Left colon (tissue), 2 donors: Measurements from ENCODE around the gene VWA7. TPM values are rescaled to one million over a fixed set of nuclear protein-coding genes. Genes with fewer than 3 reads are reported as not detected.

ENCODE experiments used
- ATAC-seq: fragments of 200-7000 bp; cut with Tn5 transposase; one replicate; pipeline ENCODE4 v1.9.1; 2020; ENCODE audit warnings: mild to moderate bottlenecking, moderate library complexity
- DNase-seq, 2 donors: peaks; one replicate each; pipeline ENCODE4 v3.0.0-alpha.2; 2020
- intact Hi-C, 2 donors: fragments of 100-400 bp; cut with DNase I in 1 of 2; cut with micrococcal nuclease in 1 of 2; formaldehyde crosslinking; loops; one replicate each; pipeline versions ENCODE4 v1.11.2 to v1.14.0; 2022; cut with DNase I, micrococcal nuclease
- total RNA-seq, 2 donors: library from RNA; stranded (reverse); fragmentation: NEBNext Ultra II Directional; extraction: Animal tissue kit (Norgen Biotek cat#: 25700); gene quantifications; one replicate each; pipeline ENCODE4 v1.2.1, GENCODE V29; 2021
- donor health status: DM: no; HTN: no; CAD: no.
- donor health status: DM: yes; HTN: yes; CAD: no.

Gene VWA7
- total RNA-seq, 2 donors from 2014 or later, result 11.4 to 11.8 TPM

DNA sequence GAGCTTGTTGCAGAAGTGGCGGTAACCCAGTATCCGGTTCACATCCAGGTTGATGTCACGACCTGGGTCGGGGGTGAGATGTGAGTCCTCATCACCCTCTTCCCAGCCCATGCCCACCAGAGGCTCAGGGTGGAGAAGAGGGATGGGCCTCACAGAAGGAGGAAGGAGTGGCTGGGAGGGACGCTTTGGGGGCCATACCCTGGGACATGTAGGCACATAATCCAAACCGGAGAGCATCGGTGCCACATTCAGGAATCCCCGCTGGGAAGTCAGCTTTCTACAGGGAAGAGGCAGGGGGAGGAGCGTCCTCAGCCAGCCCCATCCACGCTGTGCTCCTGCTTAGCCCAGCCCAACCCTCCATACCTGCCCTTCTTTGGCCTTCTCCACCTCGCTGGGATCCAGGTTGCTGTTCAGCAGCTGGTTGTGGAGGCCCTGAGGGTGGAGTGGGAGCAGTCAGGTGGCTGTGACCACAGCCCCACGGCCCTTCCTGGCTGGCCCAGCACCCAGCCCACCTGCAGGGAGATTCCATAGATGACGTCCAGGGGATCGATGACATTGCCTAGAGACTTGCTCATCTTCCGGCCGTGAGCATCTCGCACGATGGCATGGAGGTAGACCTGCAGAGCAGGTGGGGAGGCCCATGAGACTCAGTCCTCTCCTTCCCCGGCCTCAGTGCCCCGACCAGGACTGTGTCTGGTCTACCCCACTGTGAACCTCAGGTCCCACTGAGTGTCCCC, 3.5 kb upstream of the VWA7 start:
- DNase-seq, result no peak
- ATAC-seq, result no peak
- intact Hi-C loops, result no loop called here

DNA sequence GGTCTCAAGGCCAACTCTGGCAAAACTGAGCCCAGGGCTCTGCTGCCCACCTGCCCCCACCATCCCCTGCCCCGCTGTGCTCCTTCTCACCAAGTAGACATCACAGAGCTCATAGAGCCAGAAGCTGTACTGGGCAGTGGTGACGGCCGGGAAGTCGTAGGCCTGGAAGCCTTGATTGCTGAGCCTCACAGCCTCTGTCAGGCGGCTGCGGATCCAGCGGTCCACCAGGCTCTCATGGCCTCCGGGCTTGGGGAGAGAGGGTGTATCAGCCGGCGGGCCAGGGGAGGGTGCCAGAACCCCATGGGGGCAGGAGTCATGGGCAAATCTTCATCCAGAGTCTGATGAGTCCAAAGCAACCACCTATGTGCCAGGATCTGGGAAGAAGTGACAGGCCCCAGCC, 2.8 kb upstream of the VWA7 start:
- intact Hi-C loops, result no loop called here
- no peak for DNase-seq
- no peak for ATAC-seq

DNA sequence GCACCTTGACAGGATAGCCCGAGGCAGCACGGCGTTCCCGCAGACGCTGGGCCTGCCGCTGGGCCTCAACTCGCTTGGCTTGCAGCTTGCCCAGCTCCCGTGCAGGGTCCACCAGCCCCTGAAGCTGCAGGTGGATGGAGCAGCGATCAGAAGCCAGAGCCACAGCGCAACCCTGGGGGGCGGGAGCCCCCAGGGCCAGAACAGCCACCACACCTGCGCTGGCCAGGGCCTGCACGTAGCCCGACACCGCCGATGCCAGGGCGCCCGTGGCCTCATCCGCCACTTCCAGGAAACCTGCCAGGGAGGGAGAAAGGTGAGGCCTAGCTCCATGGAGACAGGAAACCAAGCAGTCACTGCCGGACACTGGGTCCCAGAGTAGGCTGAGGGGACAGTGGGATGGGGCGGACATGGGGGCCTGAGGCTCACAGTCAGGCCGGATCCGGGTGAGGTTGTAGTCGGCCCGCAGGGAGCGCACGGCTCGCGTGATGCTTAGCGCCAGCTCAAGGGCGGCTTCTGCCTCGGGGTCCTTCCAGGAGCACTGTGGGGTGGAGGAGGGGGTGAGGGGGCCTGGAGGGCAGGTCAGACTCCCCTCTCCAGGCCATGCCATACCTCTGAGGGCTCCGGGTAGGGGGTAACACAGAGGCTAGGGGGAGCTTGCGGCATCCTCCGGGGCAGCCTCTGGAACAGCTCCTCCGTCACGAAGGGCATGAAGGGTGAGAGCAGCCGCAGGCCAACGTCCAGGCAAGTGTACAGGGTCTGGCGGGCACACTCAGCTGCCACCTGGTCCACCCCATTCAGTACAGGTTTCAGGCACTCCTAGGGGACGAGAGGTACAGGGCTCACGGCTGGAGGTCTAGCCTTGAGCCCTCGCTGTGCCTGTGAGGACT, 2.1 kb upstream of the VWA7 start:
- ATAC-seq, result no peak
- intact Hi-C loops, result no loop called here

DNA sequence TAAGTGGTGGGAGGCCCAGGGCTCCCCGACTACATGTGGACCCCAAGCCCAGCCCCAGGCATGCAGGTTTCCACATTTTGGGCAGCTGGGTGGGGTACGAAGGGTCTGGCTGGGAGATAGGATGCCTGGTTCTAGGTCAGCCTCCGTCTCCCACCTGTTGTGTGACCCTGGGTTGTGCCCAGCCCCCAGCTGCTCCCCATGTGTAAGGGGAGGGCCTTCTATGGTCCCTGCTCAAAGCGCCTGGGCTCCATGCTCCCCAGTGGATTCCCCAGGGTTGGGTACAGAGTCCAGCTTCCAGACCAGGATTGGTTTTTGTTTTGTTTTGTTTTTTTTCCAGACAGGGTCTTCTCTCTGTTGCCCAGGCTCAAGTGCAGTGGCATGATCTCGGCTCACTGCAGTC, 1.1 kb upstream of the VWA7 start:
- intact Hi-C loops, result no loop called here
- no peak for DNase-seq
- no peak for ATAC-seq

More for the DNA sequence above, 2.1 kb upstream of the VWA7 start:
- no peak for DNase-seq

DNA sequence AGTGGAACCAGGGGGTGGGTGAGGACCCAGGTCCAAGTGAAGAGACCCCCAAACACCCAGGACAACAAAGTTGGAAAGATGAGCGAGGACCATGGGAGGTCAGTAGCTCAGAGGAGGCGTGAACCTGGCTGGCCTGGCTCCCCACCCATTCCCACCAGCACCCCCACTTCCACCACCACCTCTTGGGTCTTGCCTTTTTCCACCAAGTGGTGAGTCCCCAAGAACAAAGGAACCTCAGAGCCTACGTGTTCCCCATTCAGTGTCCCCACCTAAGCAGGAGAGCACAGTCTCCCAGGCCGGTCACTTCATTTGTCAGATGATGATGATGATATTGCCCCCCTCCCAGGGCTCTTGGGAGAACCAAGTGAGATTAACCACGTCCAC, 531 bp upstream of the VWA7 start:
- DNase-seq, result no peak
- intact Hi-C loops, result no loop called here
- ATAC-seq, result no peak

DNA sequence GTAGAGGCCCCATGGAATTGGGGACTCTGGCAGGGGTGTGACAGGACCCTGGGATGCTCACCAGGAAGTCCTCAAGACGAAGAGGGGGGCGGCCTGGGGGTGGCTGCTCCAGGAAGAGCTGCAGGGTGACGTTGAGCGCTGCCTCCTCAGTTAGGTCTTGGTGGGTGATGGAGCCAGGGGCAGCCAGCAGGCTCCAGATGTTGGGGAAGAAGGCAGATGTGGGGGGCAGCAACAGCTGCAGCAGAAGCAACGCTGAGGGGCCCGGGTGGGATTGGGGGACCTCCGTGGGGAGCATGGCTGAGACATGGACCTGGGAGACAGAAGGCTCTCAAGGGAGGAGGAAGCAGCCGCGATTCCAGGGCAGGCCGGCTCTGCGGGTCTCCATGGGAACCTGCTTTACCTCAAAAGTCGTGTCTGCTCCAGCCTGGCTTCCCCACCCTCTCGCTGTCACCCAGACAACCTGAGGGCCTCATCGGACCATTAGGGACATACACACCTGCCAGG, 591 bp downstream of the VWA7 start:
- intact Hi-C loops, result no loop called here
- ATAC-seq (peak; percentile 16), DNase-seq (no peak)

DNA sequence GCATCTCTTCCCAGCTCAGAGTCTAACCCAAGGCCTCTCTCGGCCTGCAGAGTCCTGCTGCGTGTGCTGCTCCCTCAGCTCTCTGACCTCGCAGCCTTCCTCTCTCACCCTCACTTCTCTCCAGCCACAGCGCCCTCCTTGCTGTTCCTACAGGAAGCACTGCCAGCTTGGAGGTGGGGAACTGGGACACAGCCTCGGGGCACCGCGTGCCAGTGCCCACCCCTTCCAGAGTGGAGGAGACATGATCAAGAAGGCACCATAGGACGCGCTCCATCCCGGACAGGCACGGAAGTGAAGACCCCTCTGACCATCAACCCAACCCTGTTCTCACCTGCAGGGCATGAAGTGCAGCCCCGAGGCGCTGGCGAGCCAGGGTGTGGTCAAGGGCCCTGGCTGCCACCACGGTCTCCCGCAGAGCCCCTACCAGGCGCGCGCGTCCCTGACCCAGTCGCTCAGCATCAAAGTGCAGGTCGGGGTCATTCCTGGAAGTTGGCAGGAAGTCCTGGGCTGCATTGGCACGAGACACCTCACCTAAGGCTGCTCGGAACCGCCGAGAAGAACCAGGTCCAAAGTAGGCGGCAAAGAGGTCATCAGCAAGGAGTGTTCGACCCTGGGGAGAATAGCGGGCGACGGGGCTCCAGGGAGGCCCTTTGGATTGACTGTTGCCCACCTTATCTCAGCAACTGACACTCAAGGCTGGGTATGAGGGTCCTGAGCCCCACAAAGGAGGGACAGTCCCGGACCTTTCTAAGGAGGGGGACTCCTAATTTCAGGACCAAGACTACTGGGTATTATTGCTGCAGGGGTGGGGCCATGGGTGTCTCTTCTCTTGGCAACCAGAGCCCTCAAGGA, 1.3 kb downstream of the VWA7 start:
- intact Hi-C loops, result no loop called here
- ATAC-seq (peak; percentile 0), DNase-seq (no peak)

DNA sequence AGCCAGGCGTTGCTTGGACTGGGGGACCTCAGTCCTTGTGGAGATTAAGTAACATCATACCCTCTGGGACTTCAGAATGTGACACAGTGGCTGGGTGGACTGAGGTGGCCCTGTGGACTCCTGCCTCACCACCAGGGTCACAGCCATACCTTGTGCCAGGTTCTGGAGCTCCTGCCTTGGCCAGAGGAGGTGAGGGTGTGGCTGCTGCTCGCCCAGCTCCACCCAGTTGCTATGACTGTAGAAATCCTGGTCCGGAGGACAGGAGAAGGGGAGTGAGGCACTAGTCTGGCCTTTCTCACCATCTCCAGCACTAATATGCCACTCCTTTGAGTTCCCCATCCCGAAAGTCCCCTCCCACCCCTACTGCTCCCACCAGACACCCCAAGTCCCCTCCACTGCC, 1.9 kb downstream of the VWA7 start:
- intact Hi-C loops, result no loop called here
- peak; percentile 69 for ATAC-seq
- peak; percentile 69 to 80 for DNase-seq

DNA sequence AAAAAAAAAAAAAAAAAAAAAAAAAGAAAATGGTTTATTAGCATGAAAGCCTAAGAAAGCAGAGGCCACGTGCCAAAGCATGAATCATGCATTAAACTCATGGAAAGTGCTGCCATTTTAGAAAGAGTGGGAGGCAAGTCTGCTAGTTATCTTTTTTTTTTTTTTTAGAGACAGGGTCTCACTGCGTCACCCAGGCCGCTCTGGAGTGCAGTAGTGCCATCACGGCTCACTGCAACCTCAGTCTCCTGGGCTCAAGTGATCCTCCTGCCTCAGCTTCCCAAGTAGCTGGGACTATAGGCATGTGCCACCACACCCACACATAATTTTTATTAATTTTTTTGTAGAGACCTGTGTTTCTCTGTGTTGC, 5.2 kb downstream of the VWA7 start:
- intact Hi-C loops, result no loop called here
- ATAC-seq (no peak), DNase-seq (no peak)

DNA sequence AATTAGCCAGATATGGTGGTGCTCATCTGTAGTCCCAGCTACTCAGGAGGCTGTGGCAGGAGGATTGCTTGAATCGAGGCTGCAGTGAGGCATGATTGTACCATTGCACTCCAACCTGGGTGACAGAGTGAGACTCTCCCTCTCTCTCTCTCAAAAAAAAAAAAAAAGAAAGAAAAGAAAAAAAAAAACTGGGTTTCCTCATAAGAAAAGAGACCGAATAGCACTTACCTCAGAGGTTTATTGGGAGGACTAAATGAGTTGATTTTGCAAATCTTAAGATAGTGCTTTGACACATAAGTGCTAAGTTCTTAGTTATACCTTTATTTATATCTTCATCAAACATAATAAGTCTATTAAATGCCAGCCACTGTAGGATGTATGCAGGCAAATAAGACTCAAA, 6.3 kb downstream of the VWA7 start:
- intact Hi-C loops, result no loop called here
- DNase-seq (no peak), ATAC-seq (no peak)

DNA sequence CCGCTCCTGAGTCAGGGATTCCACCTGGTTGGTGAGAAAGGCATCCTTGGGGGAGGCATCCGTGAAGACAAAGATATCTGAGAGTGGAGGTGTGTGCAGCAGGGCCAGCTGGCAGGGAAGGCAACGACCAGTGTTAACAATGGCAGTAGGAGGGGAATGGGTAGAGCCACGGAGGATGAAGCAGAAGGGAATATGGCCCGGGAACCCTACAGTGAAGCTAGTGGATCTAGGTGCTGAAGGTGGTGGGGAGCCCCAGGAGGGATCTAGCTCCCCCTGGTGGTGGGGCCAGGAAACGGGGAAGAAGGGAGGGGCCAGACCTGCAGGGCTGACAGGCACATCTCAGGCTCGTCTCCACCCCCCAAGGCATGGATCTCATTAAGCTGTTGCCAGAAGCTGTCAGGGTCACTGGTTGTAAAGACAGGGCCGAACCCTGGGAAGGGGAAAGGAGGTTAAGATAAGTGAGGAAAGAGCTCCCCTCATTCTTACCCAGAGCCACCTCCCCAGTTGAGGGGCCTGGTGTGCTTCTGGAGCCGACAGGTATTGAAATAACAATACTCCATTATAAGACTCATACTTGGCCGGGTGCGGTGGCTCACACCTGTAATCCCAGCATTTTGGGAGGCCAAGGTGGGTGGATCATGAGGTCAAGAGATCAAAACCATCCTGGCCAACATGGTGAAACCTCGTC, 7.3 kb downstream of the VWA7 start:
- intact Hi-C loops, result loop anchor here in 1 of 2 donors (5.0 kb wide), 1 partner anchor 88 kb away; the partner anchor contains the start of gene LY6G5C
- DNase-seq, result peak; percentile 87 to 91

DNA sequence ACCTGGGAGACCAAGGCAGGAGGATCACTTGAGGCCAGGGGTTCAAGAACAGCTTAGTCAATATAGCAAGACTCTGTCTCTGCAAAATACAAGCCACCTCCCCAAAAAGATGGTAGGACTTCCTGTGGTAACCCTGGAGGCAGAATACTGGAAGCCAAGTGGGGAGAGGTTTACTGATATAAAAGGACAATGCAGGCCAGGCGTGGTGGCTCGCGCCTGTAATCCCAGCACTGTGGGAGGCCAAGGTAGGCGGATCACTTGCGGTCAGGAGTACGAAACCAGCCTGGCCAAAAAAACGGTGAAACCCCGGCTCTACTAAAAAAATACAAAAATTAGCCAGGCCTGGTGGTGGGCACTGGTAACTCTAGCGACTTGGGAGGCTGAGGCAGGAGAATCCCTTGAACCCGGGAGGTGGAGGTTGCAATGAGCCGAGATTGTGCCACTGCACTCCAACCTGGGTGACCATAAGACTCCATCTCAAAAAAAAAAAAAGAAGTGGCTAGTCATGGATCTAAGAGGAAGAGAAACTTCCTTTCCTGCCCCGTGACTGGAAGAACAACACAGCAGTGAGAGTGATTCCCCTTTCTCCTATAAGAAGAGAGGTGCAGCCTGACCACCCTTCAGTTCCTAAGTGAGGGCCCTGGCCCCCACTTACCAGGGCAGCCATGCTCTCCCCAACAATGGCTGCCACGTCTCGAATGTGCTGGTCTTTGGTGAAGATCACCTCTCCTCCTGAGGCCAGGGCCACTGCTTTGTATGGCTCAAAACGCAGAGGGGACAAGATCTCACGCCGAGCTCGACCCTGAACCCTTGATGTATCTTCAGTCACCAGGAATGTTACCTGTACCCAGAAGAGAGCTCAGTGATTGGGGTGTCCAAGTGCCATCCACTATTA, 8.5 kb downstream of the VWA7 start:
- DNase-seq (no peak), ATAC-seq (no peak)
- intact Hi-C loops, result loop anchor here in 1 of 2 donors (5.0 kb wide), 1 partner anchor 86 kb away; the partner anchor contains the start of gene LY6G5C

More for the DNA sequence above, 7.3 kb downstream of the VWA7 start:
- ATAC-seq, result peak; percentile 75

DNA sequence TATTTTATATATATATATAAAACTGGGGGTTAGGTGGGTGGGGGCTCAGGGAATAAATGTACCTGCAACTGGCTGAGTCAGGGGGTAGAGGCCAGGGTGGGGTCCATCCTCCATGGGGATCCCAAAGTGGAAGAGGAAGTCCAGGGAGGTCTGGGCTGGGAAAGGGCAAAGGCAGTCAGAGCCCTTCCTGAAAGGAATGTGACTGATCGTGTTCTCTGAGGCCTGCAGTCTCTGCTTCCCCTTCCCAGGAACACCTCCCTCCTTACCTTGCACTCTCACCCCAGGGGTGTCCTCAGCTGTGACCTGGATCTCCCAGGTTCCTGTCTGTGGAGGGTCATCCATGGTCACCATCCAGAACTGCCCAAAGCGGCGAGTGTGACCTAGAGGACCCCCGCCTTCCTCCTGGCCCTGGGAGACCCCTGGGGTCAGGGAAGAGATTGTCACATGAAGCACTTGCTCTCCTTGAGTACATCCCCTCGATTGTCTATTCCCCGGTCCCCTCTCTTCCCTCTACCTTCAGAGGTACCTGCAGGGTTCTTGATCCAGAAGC, 10.0 kb downstream of the VWA7 start:
- ATAC-seq, result no peak

DNA sequence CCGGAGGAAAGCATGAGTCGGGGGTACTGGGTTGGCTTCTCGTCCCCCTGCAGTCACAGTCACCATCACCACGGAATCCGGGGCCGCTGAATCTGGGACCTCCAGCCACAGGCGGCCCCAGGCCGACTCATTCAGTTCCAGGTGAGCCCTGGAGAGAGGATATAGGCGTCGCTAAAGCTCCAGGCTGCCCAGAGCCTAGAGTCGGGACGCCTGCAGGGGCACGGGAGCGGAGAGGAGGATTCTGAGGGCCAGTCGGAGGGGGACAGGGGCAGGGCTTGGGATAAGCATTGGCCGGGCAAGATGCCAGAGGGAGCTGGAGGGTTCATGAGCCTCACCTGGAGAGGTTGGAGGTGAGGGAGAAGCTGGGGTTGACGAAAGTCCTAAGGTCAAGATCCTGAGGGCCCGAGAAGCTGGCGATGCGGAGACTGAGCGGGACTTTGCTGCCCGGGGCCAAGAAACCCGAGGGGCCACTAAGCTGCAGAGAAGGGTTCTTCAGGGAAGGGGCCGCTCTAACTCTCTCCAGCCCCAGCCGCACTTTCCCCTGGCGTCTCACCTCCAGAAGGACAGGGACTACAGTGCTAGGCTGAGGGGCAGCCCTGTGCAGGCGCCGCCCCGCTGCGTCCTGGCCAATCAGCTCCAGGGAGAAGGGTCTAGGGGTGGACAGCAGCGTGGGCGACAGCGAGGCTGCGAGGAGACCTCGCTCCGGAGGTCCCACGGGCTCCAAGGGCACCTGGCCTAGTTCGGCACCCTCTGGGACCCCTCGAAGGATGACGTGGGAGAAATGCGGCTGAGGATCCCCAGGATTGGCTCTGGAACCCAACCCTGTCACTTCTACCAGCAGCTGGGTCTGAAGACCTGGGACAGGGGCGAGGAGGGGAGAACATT, 11.0 kb downstream of the VWA7 start:
- DNase-seq (peak in 1 of 2 donors; percentile 44), ATAC-seq (no peak)
- intact Hi-C loops, result loop anchor here in 1 of 2 donors (5.0 kb wide), 1 partner anchor 84 kb away; the partner anchor contains the start of gene LY6G5C

More for the DNA sequence above, 10.0 kb downstream of the VWA7 start:
- DNase-seq, result no peak
- intact Hi-C loops, result loop anchor here in 1 of 2 donors (5.0 kb wide), 1 partner anchor 85 kb away; the partner anchor contains the start of gene LY6G5C

DNA sequence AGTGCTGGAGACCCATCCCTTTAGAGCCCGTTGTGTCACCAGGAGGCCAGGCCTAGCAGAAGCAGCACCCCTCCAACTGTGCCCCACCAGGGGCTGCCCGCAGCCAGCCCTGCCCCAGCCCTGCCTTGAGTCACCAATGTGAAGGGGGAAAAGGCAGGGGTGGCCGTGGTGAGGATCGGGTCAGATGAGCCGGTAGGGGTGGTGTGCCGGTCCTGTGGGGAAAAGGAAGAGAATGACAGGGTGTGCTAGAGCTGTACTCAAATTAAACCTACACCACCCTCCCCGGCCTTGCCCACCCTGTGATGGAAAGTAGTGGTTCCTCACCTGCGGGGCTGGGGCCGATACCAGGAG, 11.6 kb downstream of the VWA7 start:
- DNase-seq (no peak), ATAC-seq (no peak)
- intact Hi-C loops, result loop anchor here in 1 of 2 donors (5.0 kb wide), 1 partner anchor 83 kb away; the partner anchor contains the start of gene LY6G5C

DNA sequence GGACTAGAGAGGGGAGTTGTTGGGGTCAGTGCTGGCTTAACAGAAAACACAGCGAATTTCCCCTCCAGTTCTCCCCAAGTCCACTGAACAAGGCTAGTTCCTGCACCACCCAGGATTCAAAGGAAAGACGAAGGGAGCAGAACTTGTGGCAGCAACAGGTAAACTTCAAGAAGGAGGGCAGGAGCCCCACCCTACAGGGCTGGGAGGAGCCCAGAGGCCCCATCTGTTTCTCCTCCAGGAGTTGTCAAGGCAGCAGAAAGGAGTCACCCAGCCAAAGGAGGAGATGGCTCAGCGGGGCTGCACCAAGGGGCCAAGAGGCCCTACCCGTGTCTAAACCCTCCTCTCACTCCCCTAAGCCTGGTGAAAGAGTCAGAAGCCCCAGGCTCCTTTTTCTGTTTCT, 12.9 kb downstream of the VWA7 start:
- DNase-seq (no peak), ATAC-seq (peak; percentile 19)
- intact Hi-C loops, result no loop called here
